ENCODE measurements around the gene APPL1.

Gene APPL1, protein sequence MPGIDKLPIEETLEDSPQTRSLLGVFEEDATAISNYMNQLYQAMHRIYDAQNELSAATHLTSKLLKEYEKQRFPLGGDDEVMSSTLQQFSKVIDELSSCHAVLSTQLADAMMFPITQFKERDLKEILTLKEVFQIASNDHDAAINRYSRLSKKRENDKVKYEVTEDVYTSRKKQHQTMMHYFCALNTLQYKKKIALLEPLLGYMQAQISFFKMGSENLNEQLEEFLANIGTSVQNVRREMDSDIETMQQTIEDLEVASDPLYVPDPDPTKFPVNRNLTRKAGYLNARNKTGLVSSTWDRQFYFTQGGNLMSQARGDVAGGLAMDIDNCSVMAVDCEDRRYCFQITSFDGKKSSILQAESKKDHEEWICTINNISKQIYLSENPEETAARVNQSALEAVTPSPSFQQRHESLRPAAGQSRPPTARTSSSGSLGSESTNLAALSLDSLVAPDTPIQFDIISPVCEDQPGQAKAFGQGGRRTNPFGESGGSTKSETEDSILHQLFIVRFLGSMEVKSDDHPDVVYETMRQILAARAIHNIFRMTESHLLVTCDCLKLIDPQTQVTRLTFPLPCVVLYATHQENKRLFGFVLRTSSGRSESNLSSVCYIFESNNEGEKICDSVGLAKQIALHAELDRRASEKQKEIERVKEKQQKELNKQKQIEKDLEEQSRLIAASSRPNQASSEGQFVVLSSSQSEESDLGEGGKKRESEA

DNA sequence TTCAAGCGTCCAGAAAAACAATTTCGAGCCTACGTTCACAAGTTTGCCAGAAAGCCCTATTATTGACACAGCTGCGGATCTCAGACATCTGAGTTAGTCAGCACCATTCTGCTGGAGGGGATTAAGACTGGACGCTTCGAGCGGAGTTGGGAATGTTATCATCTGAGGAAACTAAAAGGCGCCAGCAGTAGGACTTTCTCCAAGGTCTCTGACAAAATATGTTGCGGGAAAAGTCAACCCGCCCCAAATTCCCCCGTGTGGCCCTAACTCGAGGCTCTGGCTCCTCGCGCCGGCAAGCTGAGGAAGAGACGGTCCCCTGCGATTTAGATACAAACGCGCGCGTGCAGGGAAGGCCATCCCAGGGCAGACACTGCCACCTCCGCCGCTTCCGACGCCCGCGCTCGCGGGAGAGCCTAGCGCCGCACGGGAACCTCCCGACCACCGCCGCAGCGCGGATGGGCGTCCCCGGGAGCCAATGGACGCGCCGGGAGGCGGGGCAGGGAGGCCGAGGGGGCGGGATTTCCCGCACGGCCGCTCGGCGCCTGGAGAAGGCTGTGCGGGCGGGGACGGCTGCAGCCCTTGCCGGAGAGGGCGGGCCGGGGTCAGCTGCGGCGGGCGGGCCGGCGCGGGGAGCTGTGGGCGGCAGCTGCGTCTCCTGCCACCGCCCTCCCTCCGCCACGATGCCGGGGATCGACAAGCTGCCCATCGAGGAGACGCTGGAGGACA, at the start of gene APPL1:
Gene APPL1, plus strand, starts transcription at position 526 of the 726 bp plus-strand sequence. Its CDS starts 155 bp downstream, at position 681.
- DNase-seq, result peak; percentile 83

- DNase-seq, result no peak
These were observed 47.7 kb upstream of the APPL1 start for GRCh38 chr3:57179580-57180410.

DNA sequence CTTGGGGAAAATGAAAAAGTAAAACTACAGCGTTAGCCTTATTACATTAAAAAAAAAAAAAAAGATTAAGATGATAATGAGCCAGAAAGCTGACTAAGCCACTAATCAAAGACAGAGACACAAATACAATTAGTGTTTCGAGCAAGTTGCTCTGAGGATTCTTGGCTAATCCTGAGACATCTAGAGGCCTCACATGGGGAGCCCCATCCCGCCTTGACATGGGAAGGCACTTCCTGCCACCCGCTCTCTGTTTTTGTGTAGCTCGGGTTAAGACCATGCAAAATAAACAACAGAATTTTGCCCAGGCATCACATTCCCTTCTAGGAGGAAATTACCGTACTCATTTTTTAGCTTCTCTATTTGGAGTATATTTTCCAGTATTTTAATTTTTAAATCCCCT, 43.0 kb upstream of the APPL1 start:
- DNase-seq, result no peak

DNA sequence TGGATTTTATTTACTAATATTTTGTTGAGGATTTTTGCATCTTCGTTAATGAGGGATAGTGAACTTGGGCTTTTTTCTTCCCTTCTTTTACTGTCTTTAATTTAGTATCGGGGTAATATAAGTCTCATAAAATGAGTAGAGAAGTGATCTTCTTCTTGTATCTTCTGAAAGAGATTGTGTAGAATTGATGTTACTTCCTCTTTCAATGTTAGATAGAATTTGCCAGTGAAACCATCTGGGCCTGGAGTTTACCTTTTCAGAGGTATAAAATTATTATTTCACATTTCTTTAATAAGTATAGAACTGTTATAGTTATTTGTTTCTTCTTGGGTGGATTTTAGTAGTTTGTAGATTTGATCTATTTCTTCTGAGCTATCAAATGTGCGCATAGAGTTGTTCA, 35.5 kb upstream of the APPL1 start:
- DNase-seq, result no peak

GRCh38 chr3:57194641-57195040, 32.9 kb upstream of the APPL1 start:
- no peak for DNase-seq

- no peak for DNase-seq
These were observed 27.6 kb upstream of the APPL1 start, which contains the start of gene HESX1 for GRCh38 chr3:57199895-57200297. TSS of gene HESX1 (minus strand) at chr3:57199978. CDS start at chr3:57199918, 60 bp downstream.

DNA sequence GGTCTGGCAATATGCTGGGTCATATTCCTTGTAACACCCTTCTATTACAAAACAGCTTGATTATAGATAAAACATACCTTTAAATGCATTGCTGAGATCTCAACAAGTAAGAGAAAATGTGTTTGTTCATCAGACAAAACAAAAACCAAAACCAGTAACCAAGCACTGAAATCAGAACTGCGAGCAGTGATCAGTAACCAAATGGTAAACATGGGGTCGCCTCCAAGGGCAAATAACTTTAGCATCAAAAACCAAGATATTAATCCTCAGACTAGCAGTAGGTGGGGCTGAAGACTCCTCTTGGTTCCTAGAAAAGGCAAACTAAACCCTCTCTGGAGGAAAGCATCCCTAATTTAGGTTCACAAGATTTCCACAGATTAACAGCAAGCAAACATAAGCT, 21.1 kb upstream of the APPL1 start:
- no peak for DNase-seq

- DNase-seq, result no peak
These were observed 5.6 kb upstream of the APPL1 start for GRCh38 chr3:57221883-57222282.

GRCh38 chr3:57224856-57225255, 2.7 kb upstream of the APPL1 start:
- DNase-seq, result no peak

- peak; percentile 47 for DNase-seq
These were observed 1.4 kb upstream of the APPL1 start for GRCh38 chr3:57226176-57226575.

GRCh38 chr3:57227930-57228751, 612 bp downstream of the APPL1 start:
- no peak for DNase-seq

GRCh38 chr3:57230006-57230405, 2.5 kb downstream of the APPL1 start:
- DNase-seq, result no peak

DNA sequence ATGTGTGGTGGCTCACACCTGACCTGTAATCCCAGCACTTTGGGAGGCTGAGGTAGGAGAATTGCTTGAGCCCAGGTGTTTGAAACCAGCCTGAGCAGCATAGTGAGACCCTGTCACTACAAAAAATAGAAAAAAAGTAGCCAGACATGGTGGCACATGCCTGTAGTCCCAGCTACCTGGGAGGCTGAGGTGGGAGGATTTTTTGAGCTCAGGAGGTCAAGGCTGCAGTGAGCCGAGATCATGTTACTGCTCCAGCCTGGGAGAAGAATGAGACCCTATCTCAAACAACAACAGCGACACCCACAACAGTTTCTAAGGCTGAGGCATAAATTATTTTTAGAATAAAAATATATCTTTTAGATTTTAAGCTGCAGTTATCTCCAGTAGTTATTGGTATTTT, 6.3 kb downstream of the APPL1 start:
- no peak for DNase-seq

GRCh38 chr3:57234613-57235575, 7.4 kb downstream of the APPL1 start:
- no peak for DNase-seq

GRCh38 chr3:57244946-57245345, 17.4 kb downstream of the APPL1 start:
- DNase-seq, result no peak

GRCh38 chr3:57252404-57252803, 24.9 kb downstream of the APPL1 start:
- no peak for DNase-seq

DNA sequence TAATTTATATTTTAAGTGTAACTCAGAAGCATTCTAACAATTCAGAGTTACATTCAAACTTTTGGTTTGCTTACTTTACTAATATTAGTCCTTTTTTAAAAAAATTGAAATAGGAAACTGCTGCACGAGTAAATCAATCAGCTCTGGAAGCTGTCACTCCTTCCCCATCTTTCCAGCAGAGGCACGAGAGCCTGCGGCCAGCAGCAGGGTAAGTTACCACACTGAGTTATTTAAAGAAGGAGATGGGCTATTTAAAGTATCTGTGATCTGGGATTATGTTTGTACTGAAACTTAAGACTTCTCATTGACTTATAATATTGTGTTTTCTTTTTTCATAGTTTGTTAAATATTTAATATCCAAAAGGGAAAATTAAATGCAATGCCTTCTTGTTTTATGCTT, 29.3 kb downstream of the APPL1 start:
- no peak for DNase-seq

DNA sequence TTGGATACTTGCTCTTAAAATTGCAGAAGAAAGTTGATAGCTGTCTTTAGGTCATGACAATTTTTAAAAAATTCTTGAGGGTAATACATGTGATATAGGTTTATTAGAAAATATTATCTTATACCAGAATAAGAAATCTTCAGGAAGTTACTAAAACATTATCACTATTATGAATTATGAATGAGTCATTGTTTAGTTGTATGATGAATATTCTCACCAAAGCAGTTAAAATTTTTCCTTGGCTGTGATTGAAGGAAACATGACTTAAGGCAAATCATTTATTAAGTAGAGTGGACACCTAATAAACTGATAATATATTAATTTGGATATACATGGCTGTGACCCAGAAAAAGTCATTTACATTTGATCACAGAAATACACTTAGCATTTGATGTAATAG, 30.1 kb downstream of the APPL1 start:
- DNase-seq, result no peak

DNA sequence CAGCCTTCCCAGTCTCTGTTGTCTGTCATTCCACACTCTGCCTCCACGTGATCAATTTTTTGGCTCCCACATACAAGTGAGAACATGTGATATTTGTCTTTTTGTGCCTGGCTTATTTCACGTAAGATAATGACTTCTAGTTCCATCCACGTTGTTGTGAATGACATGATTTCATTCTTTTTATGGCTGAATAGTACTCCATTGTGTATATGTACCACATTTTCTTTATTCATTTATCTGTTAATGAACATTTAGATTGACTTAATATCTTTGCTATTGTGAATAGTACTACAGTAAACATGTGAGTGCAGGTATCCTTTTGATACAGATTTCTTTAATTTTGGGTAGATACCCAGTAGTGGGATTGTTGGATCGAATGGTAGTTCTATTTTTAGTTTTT, 33.6 kb downstream of the APPL1 start:
- no peak for DNase-seq

GRCh38 chr3:57261929-57262328, 34.4 kb downstream of the APPL1 start:
- DNase-seq, result no peak

DNA sequence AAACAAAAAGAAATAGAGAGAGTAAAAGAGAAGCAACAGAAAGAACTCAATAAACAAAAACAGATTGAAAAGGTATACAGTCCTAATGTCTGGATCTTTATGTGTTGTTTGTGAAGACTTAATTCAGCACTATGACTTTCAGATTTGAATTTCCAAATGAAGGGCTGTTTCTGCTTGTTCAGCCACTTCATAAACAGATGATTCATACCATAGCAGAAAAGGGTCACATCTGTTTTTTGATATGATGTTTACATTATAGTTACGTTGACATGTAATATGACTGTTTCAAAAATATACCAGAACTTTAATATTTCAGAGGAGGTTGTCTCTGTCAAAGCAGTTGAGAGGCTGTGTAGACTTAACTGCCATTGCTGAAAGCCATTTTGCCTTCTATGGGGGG, 40.9 kb downstream of the APPL1 start:
- DNase-seq, result no peak
